Measurements from ENCODE around the gene SLC13A3. TPM values are rescaled to one million over a fixed set of nuclear protein-coding genes. Genes with fewer than 3 reads are reported as not detected.

Gene SLC13A3
- total RNA-seq, 1 donor, result 3.0 TPM

- no peak for TF ChIP-seq CTCF (IDR thresholded peaks at IDR 0.05; ENCODE audit: insufficient read depth, low read length)
- no peak for DNase-seq (ENCODE audit: low read depth)
- H3K4me3 ChIP-seq (ENCODE audit: low read depth, low read length), result no peak overlapping the region
Measured at GRCh38 chr20:46631874-46632446, 19.3 kb downstream of the SLC13A3 start.

- no peak for DNase-seq (ENCODE audit: low read depth)
- no peak for TF ChIP-seq CTCF (IDR thresholded peaks at IDR 0.05; ENCODE audit: insufficient read depth, low read length)
- H3K4me3 ChIP-seq (ENCODE audit: low read depth, low read length), result no peak overlapping the region
Measured at GRCh38 chr20:46631212-46631869, 19.9 kb downstream of the SLC13A3 start.

- H3K4me3 ChIP-seq (ENCODE audit: low read depth, low read length), result no peak overlapping the region
- DNase-seq (ENCODE audit: low read depth), result no peak
- no peak for TF ChIP-seq CTCF (IDR thresholded peaks at IDR 0.05; ENCODE audit: insufficient read depth, low read length)
Measured at GRCh38 chr20:46630306-46630705, 21.0 kb downstream of the SLC13A3 start.

- no peak for DNase-seq (ENCODE audit: low read depth)
- TF ChIP-seq CTCF (IDR thresholded peaks at IDR 0.05; ENCODE audit: insufficient read depth, low read length), result no peak
Measured at GRCh38 chr20:46629341-46629740, 21.9 kb downstream of the SLC13A3 start.

GRCh38 chr20:46627234-46627633 lies 24.0 kb downstream of the SLC13A3 start:
- H3K4me3 ChIP-seq (ENCODE audit: low read depth, low read length), result no peak overlapping the region
- TF ChIP-seq CTCF (IDR thresholded peaks at IDR 0.05; ENCODE audit: insufficient read depth, low read length), result no peak
- no peak for DNase-seq (ENCODE audit: low read depth)

More at GRCh38 chr20:46629341-46629740, 21.9 kb downstream of the SLC13A3 start:
- H3K4me3 ChIP-seq (ENCODE audit: low read depth, low read length), result no peak overlapping the region

GRCh38 chr20:46626758-46627157 lies 24.5 kb downstream of the SLC13A3 start:
- no peak for TF ChIP-seq CTCF (IDR thresholded peaks at IDR 0.05; ENCODE audit: insufficient read depth, low read length)
- H3K4me3 ChIP-seq (ENCODE audit: low read depth, low read length), result no peak overlapping the region

More at GRCh38 chr20:46626758-46627157, 24.5 kb downstream of the SLC13A3 start:
- DNase-seq (ENCODE audit: low read depth), result no peak
